ENCODE results near the gene NRG2. TPM values are rescaled to one million over a fixed set of nuclear protein-coding genes. Genes with fewer than 3 reads are reported as not detected.

The NRG2 gene
- total RNA-seq, 1 experiment from 2014 or later = 0.91 TPM

- Histone ChIP-seq H3K27me3 (ENCODE audit: insufficient read depth, low read length) (no peaks in the 10 kb centered on the region), H3K9me3 (ENCODE audit: control insufficient read depth in 1 of 2, insufficient read depth in 1 of 2, low read depth in 1 of 2, low read length in 2 of 2) (no peaks in the 10 kb centered on the region), H3K9ac (ENCODE audit: low read length) (no peak overlapping the region), H3K36me3 (ENCODE audit: control insufficient read depth in 1 of 2, insufficient read depth in 2 of 2, low read length in 2 of 2) (no peaks in the 10 kb centered on the region), H3K27ac (ENCODE audit: low read depth, low read length) (no peak overlapping the region), H2AFZ (ENCODE audit: low read depth, low read length, poor library complexity, severe bottlenecking) (no peak overlapping the region), H3K4me2 (ENCODE audit: low read length) (no peak overlapping the region), H3K9me2 (ENCODE audit: insufficient read depth) (no peaks in the 10 kb centered on the region), H3K79me2 (ENCODE audit: insufficient read depth, low read length) (no peaks in the 10 kb centered on the region), H3K4me1 (ENCODE audit: control insufficient read depth in 1 of 2, insufficient read depth in 2 of 2, low read length in 2 of 2) (peaks cover 0 to 18% of the 10 kb centered on the region in 2 experiments; a peak in 2 of 4 replicates), H3K4me3 (replicated peaks in 1 of 2; ENCODE audit: low read depth in 1 of 2, low read length in 2 of 2) (no peak overlapping the region), H4K20me1 (ENCODE audit: insufficient read depth) (no peaks in the 10 kb centered on the region)
- intact Hi-C loops (cut with micrococcal nuclease) = no loop called here
- ChIA-PET CTCF (no interaction called here), RAD21 (ENCODE audit: low non-redundant PET in 1 of 2, low total read pairs in 2 of 2, uncharacterized antibody in 2 of 2, unreplicated experiment in 2 of 2) (no interaction called here), POLR2A (no interaction called here)
- TF ChIP-seq POLR2A (IDR thresholded peaks at IDR 0.05; ENCODE audit: borderline replicate concordance, extremely low read depth, insufficient read depth, insufficient read length) = no peak
- TF ChIP-seq ELF1 (IDR thresholded peaks at IDR 0.05; ENCODE audit: borderline replicate concordance, low read depth) = no peak
- TF ChIP-seq ATF3 (IDR thresholded peaks at IDR 0.05) = no peak
- TF ChIP-seq CTCF (IDR thresholded peaks at IDR 0.05 in 2 of 3, conservative IDR thresholded peaks at IDR 0.05 in 1 of 3; ENCODE audit: borderline replicate concordance in 1 of 3, insufficient read depth in 1 of 3, low read depth in 2 of 3, low read length in 2 of 3) = no peak
- TF ChIP-seq RAD21 (IDR thresholded peaks at IDR 0.05; ENCODE audit: low read depth) = no peak
- TF ChIP-seq SRF (IDR thresholded peaks at IDR 0.05; ENCODE audit: low read depth) = no peak
- no peak for TF ChIP-seq ZFX (IDR thresholded peaks at IDR 0.05)
- TF ChIP-seq POLR2AphosphoS5 (IDR thresholded peaks at IDR 0.05; ENCODE audit: low read depth, low read length) = no peak
- no peak for TF ChIP-seq ZBTB33 (IDR thresholded peaks at IDR 0.05; ENCODE audit: extremely low read depth, insufficient replicate concordance, low read length)
- TF ChIP-seq SIN3A (IDR thresholded peaks at IDR 0.05; ENCODE audit: low read depth) = no peak
- DNase-seq (ENCODE audit: low read depth, low spot score) (no peak), ATAC-seq (no peak)
- BruUV-seq (replicated peaks) = no TSS peak
Observed at GRCh38 chr5:139851558-139851957, 191.5 kb downstream of the NRG2 start.
